Measurements from ENCODE around the gene KIAA0232. TPM values are rescaled to one million over a fixed set of nuclear protein-coding genes. Genes with fewer than 3 reads are reported as not detected.

The KIAA0232 gene
- total and polyA plus RNA-seq, 4 donors = 7.9 to 38.8 (median 20.6) TPM

GRCh38 chr4:6746721-6747293, 35.7 kb upstream of the KIAA0232 start:
- H3K4me1 ChIP-seq (ENCODE audit: control insufficient read depth in 1 of 2, insufficient read depth in 2 of 2, low read length in 2 of 2) = peaks cover 0 to 3% of the 10 kb centered on the region in 2 donors
- DNase-seq = peak in 1 of 2 donors; percentile 53
- H3K27ac ChIP-seq (ENCODE audit: low read depth in 1 of 2, low read length in 2 of 2) = no peak overlapping the region
- 27 to 29% methylated on average over 18 to 20 of the region's 20 CpGs for WGBS, 2 donors
- intact Hi-C loops (cut with DNase I) = no loop called here
- peak; percentile 51 for ATAC-seq (ENCODE audit: low FRiP score)
- H3K4me3 ChIP-seq (ENCODE audit: low read length in 2 of 2) = no peak overlapping the region
- no peaks in the 10 kb centered on the region for H3K27me3 ChIP-seq (ENCODE audit: control insufficient read depth in 1 of 2, insufficient read depth in 2 of 2, low read length in 1 of 2)
- no peaks in the 10 kb centered on the region for H3K36me3 ChIP-seq (ENCODE audit: control insufficient read depth in 1 of 2, insufficient read depth in 2 of 2, low read length in 1 of 2)
- no peaks in the 10 kb centered on the region for H3K9me3 ChIP-seq (ENCODE audit: control insufficient read depth, low read length)

DNA sequence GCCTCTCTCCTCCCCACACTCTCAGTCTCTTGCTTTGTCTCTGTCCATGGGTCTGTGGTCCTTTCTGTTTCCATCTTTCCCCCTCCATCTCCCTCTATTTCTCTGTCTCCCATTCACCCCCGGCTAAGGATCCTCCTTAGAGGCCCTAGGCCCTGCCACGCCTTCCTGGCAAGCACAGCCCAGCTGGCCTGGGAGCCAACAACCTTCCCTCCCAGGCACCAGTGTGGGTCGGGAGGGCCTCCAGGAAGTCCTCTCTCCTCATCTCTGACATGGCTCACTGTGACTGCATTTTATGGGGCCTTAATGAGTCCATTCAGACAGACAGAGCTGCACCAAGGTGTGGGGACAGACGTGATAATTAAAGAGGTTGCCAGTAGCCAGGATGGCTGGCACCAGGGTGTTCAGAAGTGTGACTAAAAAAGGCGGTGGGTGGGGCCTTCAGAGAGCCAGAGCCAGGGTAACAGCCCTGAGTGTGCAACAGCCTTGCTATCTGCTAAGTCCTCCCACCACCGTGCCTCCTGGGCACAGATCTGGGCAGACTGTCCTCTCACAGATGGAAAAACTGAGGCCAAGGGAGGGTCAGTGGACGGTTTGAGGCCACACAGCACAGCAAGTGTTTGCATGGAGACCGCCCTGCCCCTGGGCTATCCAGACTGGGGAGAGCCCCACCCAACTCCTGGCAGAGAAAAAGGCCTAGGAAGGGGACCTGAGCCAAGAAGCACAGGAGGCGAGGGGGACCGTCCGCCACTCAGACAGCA, 35.1 kb upstream of the KIAA0232 start:
- Histone ChIP-seq H3K36me3 (ENCODE audit: control insufficient read depth in 1 of 2, insufficient read depth in 2 of 2, low read length in 1 of 2) (no peaks in the 10 kb centered on the region), H3K9me3 (ENCODE audit: control insufficient read depth, low read length) (no peaks in the 10 kb centered on the region), H3K4me3 (ENCODE audit: low read length in 2 of 2) (no peak overlapping the region), H3K27ac (ENCODE audit: low read depth in 1 of 2, low read length in 2 of 2) (no peak overlapping the region), H3K27me3 (ENCODE audit: control insufficient read depth in 1 of 2, insufficient read depth in 2 of 2, low read length in 1 of 2) (no peaks in the 10 kb centered on the region), H3K4me1 (ENCODE audit: control insufficient read depth in 1 of 2, insufficient read depth in 2 of 2, low read length in 2 of 2) (peaks cover 0 to 3% of the 10 kb centered on the region in 2 donors)
- intact Hi-C loops (cut with DNase I) = no loop called here
- WGBS, 2 donors = 38 to 45% methylated on average over 11 of the region's 11 CpGs
- ATAC-seq (ENCODE audit: low FRiP score) (peak; percentile 64), DNase-seq (peak in 1 of 2 donors; percentile 71)

DNA sequence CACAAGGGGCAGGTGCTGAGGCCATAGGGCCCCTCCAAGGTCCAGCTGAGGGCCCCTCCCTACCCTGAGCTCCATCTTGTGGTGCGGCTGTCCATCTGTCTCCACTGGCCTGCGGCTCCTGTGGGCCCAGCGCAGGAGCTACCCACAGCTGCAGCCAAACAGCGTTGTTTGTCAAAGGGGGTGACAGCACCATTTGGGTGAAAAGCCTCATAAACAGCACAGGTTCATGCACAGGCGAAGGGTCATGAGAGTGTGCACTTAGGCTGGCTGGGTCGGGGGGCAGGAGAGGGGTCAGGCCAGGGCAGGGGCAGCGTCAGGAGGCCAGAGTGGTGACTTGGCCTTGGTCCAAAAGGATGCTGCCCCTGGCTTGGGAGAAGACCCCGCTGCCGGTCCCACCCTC, 34.2 kb upstream of the KIAA0232 start:
- H3K27ac ChIP-seq (ENCODE audit: low read depth in 1 of 2, low read length in 2 of 2) = no peak overlapping the region
- peaks cover 0 to 3% of the 10 kb centered on the region in 2 donors for H3K4me1 ChIP-seq (ENCODE audit: control insufficient read depth in 1 of 2, insufficient read depth in 2 of 2, low read length in 2 of 2)
- no peaks in the 10 kb centered on the region for H3K27me3 ChIP-seq (ENCODE audit: control insufficient read depth in 1 of 2, insufficient read depth in 2 of 2, low read length in 1 of 2)
- no peaks in the 10 kb centered on the region for H3K9me3 ChIP-seq (ENCODE audit: control insufficient read depth, low read length)
- H3K36me3 ChIP-seq (ENCODE audit: control insufficient read depth in 1 of 2, insufficient read depth in 2 of 2, low read length in 1 of 2) = no peaks in the 10 kb centered on the region
- no peak overlapping the region for H3K4me3 ChIP-seq (ENCODE audit: low read length in 2 of 2)
- intact Hi-C loops (cut with DNase I) = no loop called here
- peak in 1 of 2 donors; percentile 37 for DNase-seq
- ATAC-seq (ENCODE audit: low FRiP score) = no peak
- 95 to 98% methylated on average over 9 of the region's 9 CpGs for WGBS, 2 donors

DNA sequence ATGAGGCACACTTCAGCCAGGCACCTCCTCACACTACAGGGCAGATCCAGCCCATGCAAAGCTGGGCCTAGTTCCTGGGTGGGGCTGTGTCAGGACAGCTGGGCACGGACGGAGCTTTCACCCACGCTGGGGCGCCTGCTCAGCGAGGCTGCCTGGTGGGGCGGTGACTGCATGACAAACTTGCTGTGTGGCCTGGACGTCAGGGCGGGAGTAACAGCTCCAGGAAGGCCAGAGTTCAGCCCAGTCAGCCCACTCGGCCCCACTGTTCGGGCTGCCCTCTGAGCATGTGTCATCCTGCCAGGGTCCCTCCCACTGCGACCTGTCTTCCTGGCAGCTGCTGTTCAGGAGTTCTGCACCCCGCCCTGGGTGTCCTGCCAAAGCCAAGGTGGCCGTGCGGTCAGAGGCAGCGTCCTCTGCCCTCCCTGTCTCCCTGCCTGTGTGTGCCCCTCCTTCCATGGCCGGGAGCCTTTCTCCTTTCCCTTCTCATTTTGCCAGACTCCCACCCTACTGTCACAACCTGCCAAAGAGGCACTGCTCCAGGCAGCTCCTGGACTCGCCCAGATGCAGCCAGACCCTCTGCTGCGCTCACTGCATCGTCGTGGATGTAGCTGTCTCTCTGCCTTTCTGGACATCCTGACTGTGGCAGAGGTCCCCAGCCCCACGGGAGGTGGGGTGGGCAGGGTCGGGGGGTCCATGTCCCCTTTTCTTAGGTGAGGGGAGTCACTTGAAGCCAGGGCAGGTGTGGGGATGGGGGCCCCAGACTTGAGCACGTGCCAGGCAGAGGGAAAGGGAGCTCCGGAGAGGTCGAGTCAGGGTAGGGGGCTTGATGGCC, 33.0 kb upstream of the KIAA0232 start:
- no peaks in the 10 kb centered on the region for H3K27me3 ChIP-seq (ENCODE audit: control insufficient read depth in 1 of 2, insufficient read depth in 2 of 2, low read length in 1 of 2)
- H3K9me3 ChIP-seq (ENCODE audit: control insufficient read depth, low read length) = no peaks in the 10 kb centered on the region
- peaks cover 0 to 3% of the 10 kb centered on the region in 2 donors for H3K4me1 ChIP-seq (ENCODE audit: control insufficient read depth in 1 of 2, insufficient read depth in 2 of 2, low read length in 2 of 2)
- DNase-seq (peak; percentile 83 to 91), ATAC-seq (ENCODE audit: low FRiP score) (peak; percentile 73)
- 71 to 74% methylated on average over 24 to 25 of the region's 25 CpGs for whole genome bisulfite sequencing, 2 donors
- H3K36me3 ChIP-seq (ENCODE audit: control insufficient read depth in 1 of 2, insufficient read depth in 2 of 2, low read length in 1 of 2) = no peaks in the 10 kb centered on the region
- H3K27ac ChIP-seq (ENCODE audit: low read depth in 1 of 2, low read length in 2 of 2) = no peak overlapping the region
- intact Hi-C loops (cut with DNase I) = no loop called here
- H3K4me3 ChIP-seq (ENCODE audit: low read length in 2 of 2) = no peak overlapping the region

GRCh38 chr4:6750286-6751221, 32.0 kb upstream of the KIAA0232 start:
- no peak overlapping the region for H3K4me3 ChIP-seq (ENCODE audit: low read length in 2 of 2)
- intact Hi-C loops (cut with DNase I) = no loop called here
- no peak overlapping the region for H3K27ac ChIP-seq (ENCODE audit: low read depth in 1 of 2, low read length in 2 of 2)
- H3K4me1 ChIP-seq (ENCODE audit: control insufficient read depth in 1 of 2, insufficient read depth in 2 of 2, low read length in 2 of 2) = peaks cover 0 to 3% of the 10 kb centered on the region in 2 donors
- no peaks in the 10 kb centered on the region for H3K9me3 ChIP-seq (ENCODE audit: control insufficient read depth, low read length)
- ATAC-seq (ENCODE audit: low FRiP score) (no peak), DNase-seq (no peak)
- WGBS, 2 donors = 91% methylated on average over 22 to 23 of the region's 23 CpGs
- no peaks in the 10 kb centered on the region for H3K27me3 ChIP-seq (ENCODE audit: control insufficient read depth in 1 of 2, insufficient read depth in 2 of 2, low read length in 1 of 2)
- no peaks in the 10 kb centered on the region for H3K36me3 ChIP-seq (ENCODE audit: control insufficient read depth in 1 of 2, insufficient read depth in 2 of 2, low read length in 1 of 2)

DNA sequence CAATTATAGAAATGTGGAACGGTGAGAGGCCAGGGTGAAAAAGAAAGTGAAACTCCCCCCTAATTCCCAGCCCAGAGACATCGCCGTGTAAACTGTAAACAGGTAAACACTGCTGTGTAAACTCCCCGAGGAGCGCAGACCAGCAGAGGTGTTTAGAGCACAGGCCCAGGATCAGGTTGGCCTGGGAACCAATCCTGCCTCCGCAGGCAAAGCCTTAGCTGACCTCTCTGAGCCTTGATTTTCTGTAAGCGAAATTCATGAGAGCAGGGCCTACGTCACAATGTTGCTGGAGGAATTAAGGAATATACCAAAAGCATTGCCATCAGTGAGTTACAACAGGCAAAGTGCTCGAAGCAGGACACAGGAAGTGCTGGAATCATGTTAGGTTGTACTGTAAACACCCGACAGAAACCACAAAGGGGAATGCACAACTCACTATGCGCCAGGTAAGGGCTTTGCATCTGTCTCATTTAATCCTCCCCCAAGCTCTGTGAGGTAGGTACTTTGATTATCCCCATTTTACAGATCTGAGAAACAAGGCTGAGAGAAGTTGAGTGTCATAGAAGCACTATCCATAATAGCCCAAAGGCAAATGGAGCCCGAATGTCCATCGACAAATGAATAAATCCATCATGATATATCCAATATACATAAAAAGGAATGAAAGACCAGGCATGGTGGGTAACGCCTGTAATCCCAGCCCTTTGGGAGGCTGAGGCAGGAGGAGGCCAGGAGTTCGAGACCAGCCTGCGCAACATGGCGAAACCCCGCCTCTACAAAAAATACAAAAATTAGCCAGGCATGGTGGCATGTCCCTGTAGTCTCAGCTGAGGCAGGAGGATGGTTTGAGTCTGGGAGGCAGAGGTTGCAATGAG, 30.7 kb upstream of the KIAA0232 start:
- Histone ChIP-seq H3K9me3 (ENCODE audit: control insufficient read depth, low read length) (no peaks in the 10 kb centered on the region), H3K27ac (ENCODE audit: low read depth in 1 of 2, low read length in 2 of 2) (no peak overlapping the region), H3K36me3 (ENCODE audit: control insufficient read depth in 1 of 2, insufficient read depth in 2 of 2, low read length in 1 of 2) (no peaks in the 10 kb centered on the region), H3K27me3 (ENCODE audit: control insufficient read depth in 1 of 2, insufficient read depth in 2 of 2, low read length in 1 of 2) (no peaks in the 10 kb centered on the region), H3K4me3 (ENCODE audit: low read length in 2 of 2) (no peak overlapping the region), H3K4me1 (ENCODE audit: control insufficient read depth in 1 of 2, insufficient read depth in 2 of 2, low read length in 2 of 2) (peaks cover 0 to 3% of the 10 kb centered on the region in 2 donors)
- no peak for ATAC-seq (ENCODE audit: low FRiP score)
- intact Hi-C loops (cut with DNase I) = no loop called here
- WGBS, 2 donors = 87 to 91% methylated on average over 18 of the region's 18 CpGs
- DNase-seq = no peak

DNA sequence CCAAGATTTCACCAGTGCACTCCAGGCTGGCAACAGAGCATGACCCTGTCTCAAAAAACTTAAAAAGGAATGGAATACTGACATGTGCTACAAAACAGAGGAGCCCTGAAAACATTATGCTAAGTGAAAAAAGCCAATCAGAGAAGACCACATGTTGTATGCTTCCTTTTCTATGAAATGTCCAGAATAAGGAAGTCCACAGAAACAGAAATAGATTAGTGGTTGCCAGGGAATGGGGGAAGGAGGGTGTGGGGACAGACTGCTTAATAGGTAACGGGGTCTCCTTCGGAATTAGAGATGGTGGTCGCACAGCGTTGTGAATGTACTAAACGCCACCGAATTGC, 30.1 kb upstream of the KIAA0232 start:
- DNase-seq = no peak
- no peaks in the 10 kb centered on the region for H3K36me3 ChIP-seq (ENCODE audit: control insufficient read depth in 1 of 2, insufficient read depth in 2 of 2, low read length in 1 of 2)
- H3K27ac ChIP-seq (ENCODE audit: low read depth in 1 of 2, low read length in 2 of 2) = no peak overlapping the region
- WGBS, 2 donors = 88 to 91% methylated on average over 6 of the region's 6 CpGs
- intact Hi-C loops (cut with DNase I) = no loop called here
- no peaks in the 10 kb centered on the region for H3K27me3 ChIP-seq (ENCODE audit: control insufficient read depth in 1 of 2, insufficient read depth in 2 of 2, low read length in 1 of 2)
- peaks cover 0 to 3% of the 10 kb centered on the region in 2 donors for H3K4me1 ChIP-seq (ENCODE audit: control insufficient read depth in 1 of 2, insufficient read depth in 2 of 2, low read length in 2 of 2)
- no peaks in the 10 kb centered on the region for H3K9me3 ChIP-seq (ENCODE audit: control insufficient read depth, low read length)
- H3K4me3 ChIP-seq (ENCODE audit: low read length in 2 of 2) = no peak overlapping the region
- ATAC-seq (ENCODE audit: low FRiP score) = no peak

All from aorta (tissue), 5 donors.